IPS DF 19.7 (cell line): Measurements from ENCODE around the gene TMA7.
"Not testable (repeated sequence)": the region's sequence is repeated elsewhere in the genome, so short reads cannot be mapped to it uniquely, and the experiment has no call there.

Source experiments
- DNase-seq: peaks from one replicate; pipeline ENCODE4 v3.0.0-alpha.2; 2013; ENCODE audit warnings: low read depth, low spot score

Gene TMA7

GRCh38 chr3:48439820-48440589, at the start of gene TMA7, which contains the start of gene CCDC51:
Gene TMA7, plus strand, starts transcription at chr3:48440257. Its CDS starts 40 bp downstream, at chr3:48440297.
Gene CCDC51, minus strand, starts transcription at chr3:48440119. Its CDS starts 4,991 bp downstream, at chr3:48435128.
- peak; percentile 95 for DNase-seq

GRCh38 chr3:48394391-48394790, 45.7 kb upstream of the TMA7 start:
- DNase-seq, result no peak

GRCh38 chr3:48395714-48396113, 44.3 kb upstream of the TMA7 start:
- no peak for DNase-seq

GRCh38 chr3:48397767-48398681, 42.0 kb upstream of the TMA7 start:
- DNase-seq, result no peak

GRCh38 chr3:48398701-48399386, 41.2 kb upstream of the TMA7 start:
- DNase-seq, result no peak

- DNase-seq, result no peak
Measured at GRCh38 chr3:48399387-48400172, 40.5 kb upstream of the TMA7 start.

- peak; percentile 25 for DNase-seq
Measured at GRCh38 chr3:48400824-48401433, 39.1 kb upstream of the TMA7 start.

- DNase-seq, result not testable (repeated sequence)
Measured at GRCh38 chr3:48401434-48401901, 38.6 kb upstream of the TMA7 start.

GRCh38 chr3:48402281-48402732, 37.8 kb upstream of the TMA7 start:
- DNase-seq, result no peak

- no peak for DNase-seq
Measured at GRCh38 chr3:48402907-48403306, 37.1 kb upstream of the TMA7 start.

GRCh38 chr3:48403533-48404439, 36.3 kb upstream of the TMA7 start:
- DNase-seq, result no peak

GRCh38 chr3:48404440-48405342, 35.4 kb upstream of the TMA7 start:
- no peak for DNase-seq

- no peak for DNase-seq
Measured at GRCh38 chr3:48405343-48405881, 34.6 kb upstream of the TMA7 start.

GRCh38 chr3:48405971-48406370, 34.1 kb upstream of the TMA7 start:
- no peak for DNase-seq

- no peak for DNase-seq
Measured at GRCh38 chr3:48406443-48407431, 33.3 kb upstream of the TMA7 start.

GRCh38 chr3:48407542-48408099, 32.4 kb upstream of the TMA7 start:
- no peak for DNase-seq
